ENCODE results near the gene KRABD2.
"Not testable (repeated sequence)": the region's sequence is repeated elsewhere in the genome, so short reads cannot be mapped to it uniquely, and the experiment has no call there.

Gene KRABD2

DNA sequence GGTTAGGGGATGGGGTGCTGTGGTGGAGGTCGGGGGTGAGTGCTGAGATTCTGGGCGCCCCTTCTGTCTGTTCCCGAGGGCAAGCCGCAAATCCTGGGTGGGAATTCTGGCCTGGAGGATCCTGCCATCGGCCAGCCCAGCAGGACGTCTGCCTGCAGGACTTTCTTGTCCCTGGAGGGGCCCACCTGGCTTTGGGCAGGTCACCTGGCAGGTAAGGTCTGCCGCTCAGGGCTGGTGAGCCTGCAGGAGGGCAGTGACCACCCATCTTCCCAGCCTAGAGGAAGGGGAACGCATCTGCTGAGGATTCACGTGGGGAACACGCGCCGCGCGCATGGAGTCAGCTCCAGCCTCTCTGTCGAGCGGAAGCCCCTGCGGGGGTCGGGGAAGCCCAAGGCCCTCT, 15.8 kb upstream of the KRABD2 start:
- FAIRE-seq: no peak

DNA sequence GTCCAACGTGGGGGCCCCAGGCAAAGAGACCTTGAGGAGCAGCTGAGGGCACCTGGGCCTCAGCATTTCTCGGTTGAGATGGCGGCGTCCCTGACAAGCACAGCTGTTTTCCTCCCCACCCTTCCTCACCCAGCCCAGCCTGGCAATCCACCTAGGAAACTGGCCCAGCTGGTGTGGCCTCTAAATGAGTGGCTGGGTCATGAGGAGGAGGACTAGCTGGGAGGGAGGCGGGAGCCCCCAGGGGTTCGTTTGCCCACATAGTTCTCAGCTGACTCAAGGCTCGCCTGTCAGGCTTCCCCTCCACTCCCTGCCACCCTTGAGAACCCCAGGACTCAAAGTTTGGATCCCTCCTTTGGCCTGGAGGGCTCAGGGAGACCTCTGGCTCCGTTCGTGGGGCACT, 15.2 kb upstream of the KRABD2 start:
- FAIRE-seq: no peak

DNA sequence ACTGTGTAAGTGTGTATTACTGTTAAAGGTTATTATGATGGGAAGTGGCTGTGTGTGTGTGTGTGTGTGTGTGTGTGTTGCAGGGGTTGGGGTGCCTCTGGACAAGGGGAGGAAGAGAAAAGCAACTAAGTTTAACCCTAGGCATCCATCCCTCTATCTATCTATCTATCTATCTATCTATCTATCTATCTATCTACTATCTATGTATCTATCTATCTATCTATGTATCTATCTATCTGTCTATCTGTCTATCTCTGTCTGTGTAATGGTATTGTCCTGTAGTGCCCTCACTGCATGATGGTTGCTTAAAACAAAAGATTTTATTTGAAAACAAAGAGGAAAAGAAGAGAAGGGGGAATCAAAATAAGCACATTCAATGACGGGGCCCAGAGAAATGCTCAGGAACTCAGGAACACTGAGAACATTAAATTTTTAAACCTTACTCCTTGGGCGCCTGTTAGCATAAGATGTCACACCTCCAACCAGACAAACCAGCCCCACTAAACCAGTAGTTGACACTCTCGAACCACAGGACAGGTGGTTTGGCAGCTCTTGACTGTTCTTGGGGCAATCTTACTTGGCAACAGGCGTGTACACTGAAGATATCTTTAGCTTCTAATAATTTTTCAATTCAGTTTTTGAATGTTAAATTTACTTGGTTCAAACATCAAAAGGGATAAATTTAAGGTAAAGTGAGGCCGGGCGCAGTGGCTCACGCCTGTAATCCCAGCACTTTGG, 11.6 kb upstream of the KRABD2 start:
- FAIRE-seq: no peak

DNA sequence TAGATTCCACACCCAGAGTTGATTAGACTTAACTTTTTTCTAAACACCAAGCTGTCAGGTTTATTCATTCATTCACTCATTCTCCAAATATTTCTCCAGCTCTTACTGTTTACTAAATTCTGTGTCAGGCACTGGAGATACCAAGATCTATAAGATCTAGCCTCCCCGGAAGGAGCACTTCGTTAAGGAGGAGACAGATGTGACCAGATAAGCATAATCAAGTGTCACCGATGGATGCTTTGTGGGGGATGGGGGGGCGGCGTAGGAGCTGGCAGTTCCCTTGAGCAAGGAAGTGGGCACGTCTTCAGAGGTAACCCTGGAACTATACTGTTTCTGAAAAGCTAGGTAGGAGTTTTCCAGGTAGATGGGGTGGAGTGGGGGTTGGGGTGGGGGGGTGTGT, 10.3 kb upstream of the KRABD2 start:
- FAIRE-seq: no peak

DNA sequence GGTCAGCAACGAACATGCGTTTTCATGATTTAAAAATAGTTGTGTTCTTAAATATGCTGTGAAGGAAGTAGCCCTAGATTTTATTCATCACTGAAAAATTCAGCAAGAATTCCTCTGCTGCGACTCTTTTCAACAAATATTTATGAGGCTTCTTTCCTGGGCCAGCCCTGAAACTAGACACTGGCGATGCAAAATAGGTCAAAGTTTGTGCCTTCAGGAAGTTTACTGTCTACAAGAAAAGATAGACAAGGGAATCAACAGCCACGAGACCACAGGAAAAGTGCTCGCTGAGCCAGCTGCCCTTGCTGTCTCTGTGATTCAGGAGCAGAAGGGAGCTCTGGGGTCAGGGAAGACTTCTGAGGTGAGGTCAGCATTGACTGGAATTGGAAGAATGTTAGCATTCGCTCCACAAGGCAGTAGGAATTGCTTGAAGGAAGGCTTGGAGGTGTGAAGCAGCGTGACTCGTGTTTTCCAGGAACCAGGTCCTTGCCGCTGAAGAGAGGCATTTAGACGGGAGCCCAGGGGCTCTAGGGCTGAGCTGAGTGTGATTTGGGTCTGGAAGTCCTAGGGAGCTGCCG, 8.4 kb upstream of the KRABD2 start:
- FAIRE-seq: no peak

DNA sequence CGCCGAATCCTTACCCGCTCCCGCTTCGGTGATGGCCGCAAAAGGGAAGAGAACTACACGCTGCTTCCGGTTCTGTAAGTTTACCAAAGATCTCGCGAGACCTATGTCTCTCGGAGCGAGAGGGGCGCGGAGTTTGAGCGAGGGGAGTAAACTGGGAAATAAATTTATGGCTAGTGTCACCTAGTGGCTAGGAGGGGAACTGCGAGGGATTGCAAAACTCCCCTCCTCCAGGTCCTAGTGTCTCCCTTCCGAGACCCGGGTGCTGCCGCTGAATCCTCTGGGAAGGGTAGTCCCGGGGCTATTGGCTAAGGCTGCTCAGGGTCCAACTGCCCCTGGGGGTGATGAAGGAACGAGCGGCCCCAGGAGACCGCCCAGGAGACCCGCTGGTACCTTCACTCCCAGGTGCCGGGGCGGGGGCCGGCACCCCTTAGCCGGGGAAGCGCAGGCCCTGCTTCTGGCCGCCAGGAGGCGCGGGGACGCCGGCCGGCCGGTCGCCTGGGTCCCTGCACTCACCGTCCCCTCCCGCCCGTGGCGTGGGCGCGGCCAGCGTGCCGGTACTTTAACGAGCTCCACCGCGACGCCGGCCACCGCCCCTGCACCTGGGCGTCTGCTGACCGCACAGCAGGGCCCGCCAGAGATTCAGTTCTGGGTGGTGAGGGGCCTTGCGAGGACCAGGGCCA, 6.8 kb upstream of the KRABD2 start, which contains the start of gene RPL26:
Gene RPL26, minus strand, starts transcription at position 51 of the 680 bp plus-strand sequence. CDS start 883 bp downstream, outside the sequence.
- peak; percentile 93 for FAIRE-seq

DNA sequence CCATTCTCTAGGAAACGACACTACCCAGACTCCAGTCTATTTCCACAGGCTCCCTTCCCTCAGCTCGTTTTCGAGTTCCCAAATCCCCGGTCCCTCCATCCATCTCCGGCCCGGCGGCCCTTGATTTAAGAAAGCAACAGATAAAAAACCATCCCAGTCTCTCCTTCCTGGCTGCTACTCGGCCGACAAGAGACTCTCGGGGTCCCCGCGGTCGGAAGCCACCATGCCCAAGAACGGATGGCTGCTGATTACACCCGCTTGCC, 6.3 kb upstream of the KRABD2 start:
- no peak for FAIRE-seq

DNA sequence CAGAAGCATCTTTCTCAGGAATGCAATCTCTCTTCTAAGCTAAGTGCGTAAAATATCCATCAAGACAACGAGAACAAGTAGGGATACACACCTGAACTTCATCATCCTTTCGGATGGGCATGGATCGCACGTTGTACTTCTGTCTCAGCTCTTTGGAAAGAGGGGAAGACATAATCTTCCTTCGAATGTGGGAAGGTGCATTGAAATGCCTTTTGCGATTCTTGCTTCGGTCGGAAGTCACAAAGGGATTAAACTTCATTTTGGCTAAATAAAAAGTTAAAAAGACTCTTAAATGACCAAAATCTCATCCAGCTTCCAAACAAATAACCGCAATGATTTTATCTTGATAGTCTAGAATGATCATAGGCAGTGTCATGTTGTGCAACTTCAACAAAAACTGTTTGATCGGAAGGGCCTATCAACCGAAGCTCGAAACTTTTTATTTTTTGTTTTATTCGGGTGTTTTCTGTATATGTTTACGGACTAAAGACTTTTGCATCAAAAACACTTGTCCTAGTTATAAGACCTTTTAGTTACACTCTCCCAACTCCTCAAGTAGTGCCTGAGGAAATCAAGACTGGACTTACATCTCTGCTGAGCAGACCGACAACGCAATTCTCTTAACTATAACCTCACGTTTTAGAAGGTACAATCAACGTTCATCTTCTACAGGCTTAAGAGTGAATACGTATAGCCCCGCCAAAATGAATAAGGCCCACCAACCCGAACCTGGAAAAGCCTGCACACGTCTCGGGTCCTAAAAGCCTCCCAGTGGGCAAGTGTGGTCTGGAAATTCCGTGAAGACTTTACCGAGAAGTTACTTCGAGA, 5.8 kb upstream of the KRABD2 start:
- no peak for FAIRE-seq

DNA sequence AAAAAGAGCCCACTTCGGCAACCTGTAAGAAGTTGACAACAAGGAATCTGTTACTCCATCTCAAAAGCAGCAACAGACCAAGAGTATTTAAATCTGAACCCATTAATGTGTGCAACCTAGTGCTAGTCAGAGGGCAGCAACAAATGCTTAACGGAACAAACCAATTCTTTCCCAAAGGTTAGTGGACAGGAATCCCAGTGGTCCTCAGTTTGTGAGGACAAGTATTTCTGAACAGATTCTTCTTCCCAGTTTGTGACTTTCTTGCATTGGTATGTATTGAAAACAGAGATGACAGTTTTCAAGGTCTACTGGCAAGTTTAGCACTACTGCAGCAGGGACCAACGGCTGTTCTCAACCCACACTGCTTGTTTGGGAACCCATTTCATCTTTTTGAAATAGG, 3.5 kb upstream of the KRABD2 start:
- FAIRE-seq: no peak

DNA sequence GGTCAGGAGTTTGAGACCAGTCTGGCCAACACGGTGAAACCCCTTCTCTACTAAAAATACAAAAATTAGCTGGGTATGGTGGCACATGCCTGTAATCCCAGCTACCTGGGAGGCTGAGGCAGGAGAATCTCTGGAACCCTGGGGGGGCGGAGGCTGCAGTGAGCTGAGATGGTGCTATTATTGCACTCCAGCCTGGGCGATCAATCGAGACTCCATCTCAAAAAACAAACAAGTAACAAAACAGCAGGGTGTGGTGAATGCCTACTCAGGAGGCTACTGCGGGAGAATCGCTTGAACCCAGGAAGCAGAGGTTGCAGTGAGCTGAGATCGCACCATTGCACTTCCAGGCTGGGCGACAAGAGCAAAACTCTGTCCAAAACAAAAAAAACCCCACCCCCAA, 1.6 kb upstream of the KRABD2 start:
- FAIRE-seq: not testable (repeated sequence)

DNA sequence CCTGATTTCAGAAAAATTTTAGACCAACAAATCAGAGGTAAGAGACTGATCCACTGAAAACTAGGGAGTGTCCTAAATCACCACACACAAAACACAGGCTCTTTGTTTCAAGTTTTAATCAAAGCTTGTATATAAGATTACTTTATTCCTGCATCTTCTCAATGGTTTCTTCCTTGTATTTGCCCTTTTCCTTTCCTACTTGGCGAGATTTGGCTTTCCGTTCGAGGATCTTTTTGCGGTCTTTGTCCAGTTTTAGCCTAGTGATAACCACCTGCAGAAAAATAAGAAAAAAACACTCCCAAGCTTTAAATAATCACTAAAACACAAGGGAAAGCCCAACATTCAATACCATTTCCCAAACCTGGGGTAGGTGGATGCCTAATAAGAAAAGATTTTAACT, 918 bp upstream of the KRABD2 start:
- no peak for FAIRE-seq

DNA sequence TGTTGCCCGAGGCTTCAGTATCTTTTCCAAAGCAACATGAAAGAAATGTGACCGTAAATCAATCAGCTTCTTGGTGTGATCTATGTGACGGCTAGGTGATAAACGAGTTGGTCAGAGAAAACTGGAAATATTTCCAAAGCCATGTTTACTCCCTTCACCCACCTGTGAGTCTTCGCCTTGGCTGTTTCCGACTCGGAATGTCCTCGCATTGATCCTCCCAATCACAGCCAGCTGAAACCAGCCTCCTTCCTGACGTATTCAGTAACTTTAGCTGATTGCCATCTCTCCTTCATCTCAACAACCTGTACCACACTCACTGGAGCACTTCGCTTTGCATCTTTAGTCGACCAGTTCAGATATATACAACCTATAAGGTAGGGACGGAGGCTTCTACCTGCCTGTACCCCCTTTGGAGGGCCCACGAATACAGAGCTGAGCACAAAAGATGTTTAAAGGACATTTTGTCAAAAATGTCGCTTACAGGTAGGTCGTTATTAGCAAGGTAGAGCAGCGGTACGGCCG, 705 bp downstream of the KRABD2 start:
- no peak for FAIRE-seq

DNA sequence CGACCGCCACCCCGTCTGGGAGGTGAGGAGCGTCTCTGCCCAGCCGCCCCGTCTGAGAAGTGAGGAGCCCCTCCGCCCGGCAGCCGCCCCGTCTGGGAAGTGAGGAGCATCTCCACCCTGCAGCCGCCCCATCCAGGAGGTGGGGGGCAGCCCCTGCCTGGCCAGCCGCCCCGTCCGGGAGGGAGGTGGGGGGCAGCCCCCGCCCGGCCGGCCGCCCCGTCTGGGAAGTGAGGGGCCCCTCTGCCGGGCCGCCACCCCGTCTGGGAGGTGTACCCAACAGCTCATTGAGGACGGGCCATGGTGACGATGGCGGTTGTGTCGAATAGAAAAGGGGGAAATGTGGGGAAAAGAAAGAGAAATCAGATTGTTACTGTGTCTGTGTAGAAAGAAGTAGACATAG, 2.6 kb downstream of the KRABD2 start:
- FAIRE-seq: not testable (repeated sequence)

DNA sequence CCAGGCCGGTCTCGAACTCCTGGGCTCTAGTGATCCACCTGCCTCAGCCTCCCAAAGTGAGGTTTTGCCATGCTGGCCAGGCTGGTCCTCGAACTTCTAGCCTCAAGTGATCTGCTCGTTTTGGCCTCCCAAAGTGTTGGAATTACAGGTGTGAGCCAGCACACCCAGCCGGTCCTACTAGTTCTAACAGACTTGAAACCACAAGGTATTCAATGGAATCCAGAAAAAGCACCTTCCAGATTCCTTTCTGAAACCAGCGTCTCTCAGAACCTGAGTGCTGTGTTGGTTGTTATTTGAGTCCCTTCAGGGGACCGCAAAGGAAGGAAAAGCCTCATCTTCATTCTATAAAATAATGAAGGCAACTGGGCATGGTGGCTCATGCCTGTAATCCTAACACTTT, 4.1 kb downstream of the KRABD2 start:
- no peak for FAIRE-seq

DNA sequence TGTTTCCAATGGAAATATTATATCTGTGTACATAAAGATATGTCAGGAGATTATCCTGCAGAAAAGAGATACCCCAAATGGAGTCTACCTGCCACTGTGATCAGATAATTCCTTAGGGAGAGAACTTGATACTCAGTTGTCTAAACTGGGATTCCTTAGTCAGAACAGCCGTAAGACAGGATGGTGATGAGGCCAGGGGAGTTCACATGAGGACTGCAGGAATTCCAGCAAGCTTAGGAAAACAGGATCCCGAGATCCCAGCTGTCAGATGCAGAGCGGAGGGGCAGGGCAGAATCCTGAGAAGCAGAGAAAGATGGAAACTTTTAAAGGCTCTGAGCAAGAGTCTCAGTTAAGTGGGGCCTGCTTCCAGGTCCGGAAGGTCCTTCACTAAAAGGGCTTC, 4.7 kb downstream of the KRABD2 start:
- FAIRE-seq: no peak

DNA sequence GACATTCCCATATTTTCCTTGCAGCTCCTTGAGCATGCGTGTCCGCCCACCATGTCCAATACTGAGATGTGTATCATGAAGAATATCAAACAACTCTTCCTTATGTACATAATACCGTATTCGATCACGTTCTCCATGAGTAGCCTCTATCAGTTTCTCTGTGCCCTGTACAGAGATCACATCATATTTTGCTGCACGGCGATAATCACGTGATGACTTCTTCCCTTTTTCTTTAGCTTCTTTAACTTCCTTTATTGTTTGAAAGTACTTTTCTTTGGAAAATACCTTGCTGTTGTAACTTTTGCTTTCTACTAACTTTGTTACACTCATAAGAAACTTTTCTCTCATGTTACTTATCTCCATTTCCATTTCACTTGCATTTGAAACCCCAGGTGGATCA, 6.6 kb downstream of the KRABD2 start:
- no peak for FAIRE-seq

DNA sequence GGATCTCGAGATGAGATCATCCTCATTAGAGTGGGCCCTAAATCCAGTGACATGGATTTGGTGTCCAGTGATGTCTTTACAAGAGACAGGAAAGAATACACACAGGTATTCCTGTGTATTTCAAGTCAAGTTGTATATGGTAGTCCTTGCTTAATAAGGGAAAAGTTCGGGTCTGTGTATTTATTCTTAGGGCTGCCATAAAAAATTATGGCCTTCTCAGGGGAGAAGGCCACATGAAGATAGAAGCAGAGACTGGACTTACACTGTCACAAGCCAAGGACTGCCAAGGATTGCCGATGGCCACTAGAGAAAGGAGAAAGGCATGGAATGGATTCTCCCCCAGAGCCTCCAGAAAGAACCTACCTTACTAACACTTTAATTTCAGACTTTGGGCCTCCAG, 8.3 kb downstream of the KRABD2 start:
- no peak for FAIRE-seq

DNA sequence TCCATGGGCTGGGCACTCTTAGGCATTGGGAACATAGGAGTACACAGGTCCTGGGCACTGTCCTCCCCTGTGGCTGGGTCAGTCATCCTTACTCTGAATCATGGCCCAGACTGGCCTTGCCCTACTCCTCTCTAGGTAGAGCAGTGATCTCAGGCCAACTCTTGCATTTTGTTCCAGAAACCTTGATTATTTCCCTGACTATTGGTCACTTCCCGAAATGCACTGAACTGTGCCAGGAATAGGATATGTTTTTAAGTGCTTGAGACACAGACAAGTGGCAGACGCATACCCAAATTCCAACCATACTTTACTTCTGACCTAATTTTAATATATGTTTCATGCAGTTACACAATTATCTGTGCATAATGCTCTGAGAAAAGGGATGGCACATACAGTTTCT, 10.3 kb downstream of the KRABD2 start:
- no peak for FAIRE-seq

DNA sequence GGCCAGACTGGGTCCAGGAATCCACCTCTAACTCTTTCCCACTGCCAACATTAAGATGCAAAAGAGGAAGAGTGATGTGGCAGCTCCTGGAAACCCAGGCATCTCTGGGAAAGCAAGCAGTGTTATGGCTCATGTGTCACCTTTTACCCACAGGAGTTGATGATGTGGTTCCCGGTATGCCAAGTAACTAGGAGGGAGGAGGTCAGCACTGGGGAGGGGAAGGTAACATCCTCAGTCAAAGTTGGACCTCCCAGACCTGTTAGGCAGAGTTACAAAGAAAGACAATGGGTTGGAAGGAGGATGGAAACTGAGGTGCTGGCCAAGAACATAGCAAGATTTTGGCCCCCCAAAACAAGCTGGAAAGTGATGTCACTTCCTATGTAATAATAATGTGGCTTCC, 11.4 kb downstream of the KRABD2 start:
- FAIRE-seq: no peak

DNA sequence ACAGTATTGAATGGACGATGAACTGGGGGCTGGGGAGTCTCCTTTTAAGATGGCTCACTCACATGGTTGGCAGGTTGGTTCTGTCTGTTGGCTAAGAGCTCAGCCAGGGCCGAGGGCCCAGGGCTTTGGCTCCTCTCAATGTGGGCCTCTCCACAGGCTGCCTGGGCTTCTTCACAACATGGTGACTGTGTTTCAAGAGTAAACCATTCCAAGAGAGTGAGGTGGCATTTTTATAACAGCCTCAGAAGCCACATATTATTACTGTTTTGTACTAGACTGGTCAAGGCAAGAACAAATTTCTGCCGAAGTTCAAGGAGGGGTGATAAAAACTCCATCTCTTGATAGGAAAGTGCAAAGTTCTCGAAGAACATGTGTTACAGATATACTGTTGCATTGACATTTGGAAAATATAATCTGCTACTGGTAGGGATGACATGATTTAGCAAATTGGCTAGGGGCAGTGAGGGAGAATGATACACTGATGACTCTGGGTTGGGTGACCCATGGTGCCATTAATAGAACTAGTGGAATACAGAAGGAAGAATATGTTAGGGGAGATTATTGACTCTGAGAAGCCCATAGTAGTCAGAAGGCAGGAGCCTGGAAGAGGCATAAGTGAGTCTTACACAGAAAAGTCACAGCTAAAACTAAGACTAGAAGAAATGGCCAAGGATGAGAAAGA, 13.7 kb downstream of the KRABD2 start:
- FAIRE-seq: no peak

DNA sequence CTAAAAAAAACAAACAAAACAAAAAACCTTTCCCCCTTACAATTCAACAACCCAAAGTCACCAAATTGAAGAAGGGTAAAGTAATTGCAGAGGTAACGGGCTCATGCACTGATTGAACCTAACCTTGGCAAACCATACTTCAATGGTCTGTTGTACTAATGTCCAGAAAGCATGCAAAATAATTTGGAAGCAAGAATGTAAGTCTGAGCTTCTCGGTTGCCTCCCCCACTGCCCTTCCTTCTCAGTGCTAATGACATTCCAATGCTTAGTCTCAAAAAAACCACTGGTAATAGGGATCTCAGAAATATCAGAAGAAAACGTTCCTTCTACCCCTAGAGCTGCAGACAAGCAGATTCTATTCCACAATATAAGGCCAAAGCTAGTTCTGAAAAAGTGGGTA, 15.8 kb downstream of the KRABD2 start:
- FAIRE-seq: no peak

DNA sequence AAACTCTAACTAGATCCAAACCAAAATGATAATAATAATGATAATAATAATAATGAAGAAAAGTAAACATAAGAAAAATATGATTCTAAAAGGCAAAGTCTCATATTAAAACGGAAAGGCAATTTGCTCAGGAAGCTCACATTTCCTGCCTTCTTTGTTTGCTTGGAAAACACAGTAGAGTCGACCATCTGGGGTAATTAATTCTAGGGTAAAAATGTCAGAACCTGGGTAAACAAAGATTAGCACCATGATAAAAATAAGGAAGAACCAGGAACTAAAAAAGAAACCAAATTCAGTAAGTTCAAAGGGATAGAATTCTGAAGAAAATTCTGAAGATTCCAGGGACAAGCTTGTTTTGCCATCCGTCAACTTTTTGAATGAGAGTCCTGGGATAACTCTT, 16.2 kb downstream of the KRABD2 start:
- FAIRE-seq: no peak

DNA sequence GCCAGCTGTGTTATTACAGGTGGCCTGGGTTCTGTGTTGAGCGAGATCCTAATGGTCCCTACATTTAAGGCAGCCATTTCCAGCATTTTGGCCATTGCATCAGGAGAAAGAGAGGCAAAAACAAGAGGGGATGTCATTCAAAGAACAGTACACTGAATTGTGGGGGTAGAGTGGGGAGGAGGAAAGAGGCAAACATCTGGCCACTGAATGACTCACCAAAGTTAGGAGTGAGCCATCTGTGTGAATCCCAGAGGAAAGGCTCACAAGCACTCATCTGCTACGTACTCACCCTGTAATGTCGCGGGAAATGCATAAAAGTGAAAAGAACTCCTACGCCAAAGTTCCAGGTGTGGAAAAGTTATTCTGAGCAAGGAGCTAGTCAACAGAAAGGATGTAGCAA, 16.7 kb downstream of the KRABD2 start:
- FAIRE-seq: no peak

Data from A204.1 (cell line).